ENCODE results near the gene TNXB. TPM values are rescaled to one million over a fixed set of nuclear protein-coding genes. Genes with fewer than 3 reads are reported as not detected.

TNXB gene
- total and polyA plus RNA-seq, 2 experiments from 2014 or later = 2.0 to 6.0 TPM

DNA sequence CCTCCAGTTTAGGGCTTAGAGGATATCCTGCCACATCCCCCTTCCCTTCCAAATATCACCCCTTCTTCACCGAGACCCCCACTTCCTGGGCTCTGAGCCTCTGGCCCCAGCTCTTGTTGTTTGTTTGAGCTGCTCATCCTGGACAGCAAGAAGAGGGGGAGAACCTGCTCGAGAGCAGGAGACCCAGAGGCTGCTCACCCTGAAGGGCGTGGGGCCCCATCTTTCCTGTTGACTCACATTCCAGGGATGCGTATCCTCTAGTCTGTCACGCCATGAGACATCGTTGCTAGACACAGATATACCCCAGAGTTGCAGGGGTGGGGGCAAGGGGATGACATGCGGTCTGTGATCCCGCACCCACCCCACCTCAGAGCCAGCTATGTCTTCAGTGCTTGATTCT lies 5.7 kb upstream of the TNXB start (continued):
- TF ChIP-seq, protein P1, sequence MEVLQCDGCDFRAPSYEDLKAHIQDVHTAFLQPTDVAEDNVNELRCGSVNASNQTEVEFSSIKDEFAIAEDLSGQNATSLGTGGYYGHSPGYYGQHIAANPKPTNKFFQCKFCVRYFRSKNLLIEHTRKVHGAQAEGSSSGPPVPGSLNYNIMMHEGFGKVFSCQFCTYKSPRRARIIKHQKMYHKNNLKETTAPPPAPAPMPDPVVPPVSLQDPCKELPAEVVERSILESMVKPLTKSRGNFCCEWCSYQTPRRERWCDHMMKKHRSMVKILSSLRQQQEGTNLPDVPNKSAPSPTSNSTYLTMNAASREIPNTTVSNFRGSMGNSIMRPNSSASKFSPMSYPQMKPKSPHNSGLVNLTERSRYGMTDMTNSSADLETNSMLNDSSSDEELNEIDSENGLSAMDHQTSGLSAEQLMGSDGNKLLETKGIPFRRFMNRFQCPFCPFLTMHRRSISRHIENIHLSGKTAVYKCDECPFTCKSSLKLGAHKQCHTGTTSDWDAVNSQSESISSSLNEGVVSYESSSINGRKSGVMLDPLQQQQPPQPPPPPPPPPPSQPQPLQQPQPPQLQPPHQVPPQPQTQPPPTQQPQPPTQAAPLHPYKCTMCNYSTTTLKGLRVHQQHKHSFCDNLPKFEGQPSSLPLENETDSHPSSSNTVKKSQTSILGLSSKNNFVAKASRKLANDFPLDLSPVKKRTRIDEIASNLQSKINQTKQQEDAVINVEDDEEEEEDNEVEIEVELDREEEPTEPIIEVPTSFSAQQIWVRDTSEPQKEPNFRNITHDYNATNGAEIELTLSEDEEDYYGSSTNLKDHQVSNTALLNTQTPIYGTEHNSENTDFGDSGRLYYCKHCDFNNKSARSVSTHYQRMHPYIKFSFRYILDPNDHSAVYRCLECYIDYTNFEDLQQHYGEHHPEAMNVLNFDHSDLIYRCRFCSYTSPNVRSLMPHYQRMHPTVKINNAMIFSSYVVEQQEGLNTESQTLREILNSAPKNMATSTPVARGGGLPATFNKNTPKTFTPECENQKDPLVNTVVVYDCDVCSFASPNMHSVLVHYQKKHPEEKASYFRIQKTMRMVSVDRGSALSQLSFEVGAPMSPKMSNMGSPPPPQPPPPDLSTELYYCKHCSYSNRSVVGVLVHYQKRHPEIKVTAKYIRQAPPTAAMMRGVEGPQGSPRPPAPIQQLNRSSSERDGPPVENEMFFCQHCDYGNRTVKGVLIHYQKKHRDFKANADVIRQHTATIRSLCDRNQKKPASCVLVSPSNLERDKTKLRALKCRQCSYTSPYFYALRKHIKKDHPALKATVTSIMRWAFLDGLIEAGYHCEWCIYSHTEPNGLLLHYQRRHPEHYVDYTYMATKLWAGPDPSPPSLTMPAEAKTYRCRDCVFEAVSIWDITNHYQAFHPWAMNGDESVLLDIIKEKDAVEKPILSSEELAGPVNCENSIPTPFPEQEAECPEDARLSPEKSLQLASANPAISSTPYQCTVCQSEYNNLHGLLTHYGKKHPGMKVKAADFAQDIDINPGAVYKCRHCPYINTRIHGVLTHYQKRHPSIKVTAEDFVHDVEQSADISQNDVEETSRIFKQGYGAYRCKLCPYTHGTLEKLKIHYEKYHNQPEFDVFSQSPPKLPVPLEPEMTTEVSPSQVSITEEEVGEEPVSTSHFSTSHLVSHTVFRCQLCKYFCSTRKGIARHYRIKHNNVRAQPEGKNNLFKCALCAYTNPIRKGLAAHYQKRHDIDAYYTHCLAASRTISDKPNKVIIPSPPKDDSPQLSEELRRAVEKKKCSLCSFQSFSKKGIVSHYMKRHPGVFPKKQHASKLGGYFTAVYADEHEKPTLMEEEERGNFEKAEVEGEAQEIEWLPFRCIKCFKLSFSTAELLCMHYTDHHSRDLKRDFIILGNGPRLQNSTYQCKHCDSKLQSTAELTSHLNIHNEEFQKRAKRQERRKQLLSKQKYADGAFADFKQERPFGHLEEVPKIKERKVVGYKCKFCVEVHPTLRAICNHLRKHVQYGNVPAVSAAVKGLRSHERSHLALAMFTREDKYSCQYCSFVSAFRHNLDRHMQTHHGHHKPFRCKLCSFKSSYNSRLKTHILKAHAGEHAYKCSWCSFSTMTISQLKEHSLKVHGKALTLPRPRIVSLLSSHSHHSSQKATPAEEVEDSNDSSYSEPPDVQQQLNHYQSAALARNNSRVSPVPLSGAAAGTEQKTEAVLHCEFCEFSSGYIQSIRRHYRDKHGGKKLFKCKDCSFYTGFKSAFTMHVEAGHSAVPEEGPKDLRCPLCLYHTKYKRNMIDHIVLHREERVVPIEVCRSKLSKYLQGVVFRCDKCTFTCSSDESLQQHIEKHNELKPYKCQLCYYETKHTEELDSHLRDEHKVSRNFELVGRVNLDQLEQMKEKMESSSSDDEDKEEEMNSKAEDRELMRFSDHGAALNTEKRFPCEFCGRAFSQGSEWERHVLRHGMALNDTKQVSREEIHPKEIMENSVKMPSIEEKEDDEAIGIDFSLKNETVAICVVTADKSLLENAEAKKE (CRISPR knock-in tag; IDR thresholded peaks at IDR 0.05) = no peak
- no peak for TF ChIP-seq POLR2AphosphoS5 (IDR thresholded peaks at IDR 0.05; ENCODE audit: low read depth)

DNA sequence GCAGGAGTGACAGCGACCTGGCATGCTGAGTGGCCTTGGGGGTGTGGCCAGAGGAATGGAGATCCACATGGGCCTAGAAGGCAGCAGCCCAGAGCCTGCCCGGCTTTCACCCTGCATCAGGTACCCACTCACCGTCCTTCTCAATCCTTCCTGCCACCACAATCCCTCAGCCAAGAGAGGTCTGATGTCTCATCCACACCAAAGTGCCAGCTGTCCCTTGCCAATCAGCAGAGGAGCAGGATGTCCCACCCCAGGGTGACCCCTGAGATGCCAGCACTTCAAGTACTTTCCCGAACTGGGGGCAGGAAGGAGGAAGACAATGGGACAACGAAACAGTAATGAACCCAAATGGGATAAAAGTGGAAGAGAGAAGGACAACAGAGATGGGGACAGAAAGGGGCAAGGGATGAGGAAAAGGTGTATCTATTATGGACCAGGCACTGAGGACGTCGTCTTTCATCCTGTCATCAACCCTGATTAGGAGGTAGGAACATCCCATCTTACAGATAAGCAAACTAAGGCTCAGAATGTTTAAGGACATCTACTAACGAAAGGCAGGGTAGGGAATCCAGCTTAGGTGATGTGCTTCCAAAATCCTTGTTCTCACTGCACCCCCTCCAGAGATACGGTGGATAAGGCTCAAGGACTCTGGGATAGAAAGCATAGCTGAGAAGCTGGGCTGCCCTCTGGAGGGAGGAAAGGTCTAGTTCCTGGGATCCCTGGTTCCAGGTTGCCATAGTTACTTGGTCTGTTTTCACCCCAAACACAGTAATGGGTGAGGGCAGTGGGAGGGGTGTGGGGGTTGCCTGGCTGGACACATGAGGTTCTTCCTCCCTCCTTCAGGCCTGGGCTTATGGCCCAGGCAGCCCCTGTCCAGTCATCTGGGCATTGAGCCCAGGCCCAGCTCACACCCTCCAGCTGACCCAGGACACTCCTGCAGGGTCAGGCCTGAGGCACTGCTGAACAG lies 4.5 kb upstream of the TNXB start:
- Histone ChIP-seq H3F3A (replicated peaks; ENCODE audit: low read depth) (no peaks in the 10 kb centered on the region), H3K4me3 (no peak overlapping the region), H3K79me2 (replicated peaks; ENCODE audit: insufficient read depth) (no peaks in the 10 kb centered on the region), H2AFZ (no peak overlapping the region), H4K20me1 (replicated peaks; ENCODE audit: insufficient read depth) (no peaks in the 10 kb centered on the region; the same call in 1 of the 2 replicates), H3K9me2 (ENCODE audit: insufficient read depth) (no peaks in the 10 kb centered on the region), H3K36me3 (ENCODE audit: insufficient read depth) (peaks cover 7% of the 10 kb centered on the region), H3K27ac (ENCODE audit: low read depth) (peak overlapping the region; percentile 76; the same call in 1 of the 2 replicates), H3K4me2 (no peak overlapping the region), H3K27me3 (ENCODE audit: insufficient read depth) (peaks cover 4% of the 10 kb centered on the region; the same call in 1 of the 2 replicates), H3K4me1 (ENCODE audit: insufficient read depth) (peaks cover 5% of the 10 kb centered on the region; the same call in 1 of the 2 replicates)
- DNase-seq (ENCODE audit: low spot score) = peak; percentile 91
- no peaks in the 10 kb centered on the region for H3K9me3 Mint-ChIP-seq
- H3K27me3 Mint-ChIP-seq (ENCODE audit: insufficient read depth, low read depth, poor library complexity) = peaks cover 13% of the 10 kb centered on the region
- no peak for TF ChIP-seq ZNF114 (CRISPR knock-in tag; IDR thresholded peaks at IDR 0.05)
- TF ChIP-seq, protein P2, sequence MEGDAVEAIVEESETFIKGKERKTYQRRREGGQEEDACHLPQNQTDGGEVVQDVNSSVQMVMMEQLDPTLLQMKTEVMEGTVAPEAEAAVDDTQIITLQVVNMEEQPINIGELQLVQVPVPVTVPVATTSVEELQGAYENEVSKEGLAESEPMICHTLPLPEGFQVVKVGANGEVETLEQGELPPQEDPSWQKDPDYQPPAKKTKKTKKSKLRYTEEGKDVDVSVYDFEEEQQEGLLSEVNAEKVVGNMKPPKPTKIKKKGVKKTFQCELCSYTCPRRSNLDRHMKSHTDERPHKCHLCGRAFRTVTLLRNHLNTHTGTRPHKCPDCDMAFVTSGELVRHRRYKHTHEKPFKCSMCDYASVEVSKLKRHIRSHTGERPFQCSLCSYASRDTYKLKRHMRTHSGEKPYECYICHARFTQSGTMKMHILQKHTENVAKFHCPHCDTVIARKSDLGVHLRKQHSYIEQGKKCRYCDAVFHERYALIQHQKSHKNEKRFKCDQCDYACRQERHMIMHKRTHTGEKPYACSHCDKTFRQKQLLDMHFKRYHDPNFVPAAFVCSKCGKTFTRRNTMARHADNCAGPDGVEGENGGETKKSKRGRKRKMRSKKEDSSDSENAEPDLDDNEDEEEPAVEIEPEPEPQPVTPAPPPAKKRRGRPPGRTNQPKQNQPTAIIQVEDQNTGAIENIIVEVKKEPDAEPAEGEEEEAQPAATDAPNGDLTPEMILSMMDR (conservative IDR thresholded peaks at IDR 0.05; ENCODE audit: low read depth in 2 of 2) = peak; percentile 32 to 59; a peak in 3 of 4 replicates
- peak overlapping the region; percentile 22; the same call in 1 of the 2 replicates for H3K27ac Mint-ChIP-seq
- ATAC-seq = peak; percentile 67
- H3K36me3 Mint-ChIP-seq (ENCODE audit: low read depth) = peaks cover 25% of the 10 kb centered on the region
- peaks cover 12% of the 10 kb centered on the region for H3K4me1 Mint-ChIP-seq
- no peak overlapping the region; the same call in 2 of the 3 replicates for H3K4me3 Mint-ChIP-seq
